ENCODE measurements around the gene PXDN.
"Not testable (repeated sequence)": the region's sequence is repeated elsewhere in the genome, so short reads cannot be mapped to it uniquely, and the experiment has no call there.

Gene PXDN

DNA sequence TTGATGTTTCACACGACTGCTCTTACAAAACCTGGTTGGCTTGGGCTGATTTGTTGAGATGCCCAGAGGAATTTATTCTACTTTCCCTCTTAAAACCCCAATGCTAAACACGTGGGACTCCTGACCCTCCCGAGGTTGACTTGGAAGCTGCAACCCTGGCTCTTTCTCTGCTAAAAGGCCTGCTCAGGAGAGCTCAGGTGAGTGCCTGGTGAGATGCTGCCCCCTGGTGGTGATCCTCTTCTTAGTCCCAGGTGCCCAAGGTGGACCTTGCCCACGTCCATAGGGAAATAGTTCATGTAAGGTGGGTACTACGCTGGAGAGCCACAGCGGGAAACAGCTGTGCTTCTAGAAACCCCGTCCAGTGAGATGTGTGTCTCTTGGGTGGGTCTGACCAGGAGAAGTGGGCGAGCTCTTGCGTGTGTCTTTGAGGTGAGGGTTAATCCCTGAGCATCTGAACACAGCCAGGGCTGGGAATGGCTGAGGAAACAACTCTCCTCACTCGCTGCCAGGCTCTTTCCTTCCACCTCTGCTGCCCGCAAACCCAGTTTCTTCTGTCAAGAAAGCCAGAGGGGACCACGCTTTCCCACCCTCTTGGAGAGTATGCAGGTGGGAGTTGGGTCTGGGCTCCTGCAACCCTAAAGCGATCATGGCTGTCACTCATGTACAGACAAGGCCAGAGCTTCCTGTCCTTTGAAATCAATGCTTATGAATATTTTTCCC is 25.5 kb upstream of the PXDN start:
- TF ChIP-seq, protein P1, sequence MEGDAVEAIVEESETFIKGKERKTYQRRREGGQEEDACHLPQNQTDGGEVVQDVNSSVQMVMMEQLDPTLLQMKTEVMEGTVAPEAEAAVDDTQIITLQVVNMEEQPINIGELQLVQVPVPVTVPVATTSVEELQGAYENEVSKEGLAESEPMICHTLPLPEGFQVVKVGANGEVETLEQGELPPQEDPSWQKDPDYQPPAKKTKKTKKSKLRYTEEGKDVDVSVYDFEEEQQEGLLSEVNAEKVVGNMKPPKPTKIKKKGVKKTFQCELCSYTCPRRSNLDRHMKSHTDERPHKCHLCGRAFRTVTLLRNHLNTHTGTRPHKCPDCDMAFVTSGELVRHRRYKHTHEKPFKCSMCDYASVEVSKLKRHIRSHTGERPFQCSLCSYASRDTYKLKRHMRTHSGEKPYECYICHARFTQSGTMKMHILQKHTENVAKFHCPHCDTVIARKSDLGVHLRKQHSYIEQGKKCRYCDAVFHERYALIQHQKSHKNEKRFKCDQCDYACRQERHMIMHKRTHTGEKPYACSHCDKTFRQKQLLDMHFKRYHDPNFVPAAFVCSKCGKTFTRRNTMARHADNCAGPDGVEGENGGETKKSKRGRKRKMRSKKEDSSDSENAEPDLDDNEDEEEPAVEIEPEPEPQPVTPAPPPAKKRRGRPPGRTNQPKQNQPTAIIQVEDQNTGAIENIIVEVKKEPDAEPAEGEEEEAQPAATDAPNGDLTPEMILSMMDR (conservative IDR thresholded peaks at IDR 0.05; ENCODE audit: low read depth, low read length) = peak; percentile 59
- H3K4me2 ChIP-seq = no peak overlapping the region
- no peak overlapping the region for H2AFZ ChIP-seq (ENCODE audit: low read depth)

DNA sequence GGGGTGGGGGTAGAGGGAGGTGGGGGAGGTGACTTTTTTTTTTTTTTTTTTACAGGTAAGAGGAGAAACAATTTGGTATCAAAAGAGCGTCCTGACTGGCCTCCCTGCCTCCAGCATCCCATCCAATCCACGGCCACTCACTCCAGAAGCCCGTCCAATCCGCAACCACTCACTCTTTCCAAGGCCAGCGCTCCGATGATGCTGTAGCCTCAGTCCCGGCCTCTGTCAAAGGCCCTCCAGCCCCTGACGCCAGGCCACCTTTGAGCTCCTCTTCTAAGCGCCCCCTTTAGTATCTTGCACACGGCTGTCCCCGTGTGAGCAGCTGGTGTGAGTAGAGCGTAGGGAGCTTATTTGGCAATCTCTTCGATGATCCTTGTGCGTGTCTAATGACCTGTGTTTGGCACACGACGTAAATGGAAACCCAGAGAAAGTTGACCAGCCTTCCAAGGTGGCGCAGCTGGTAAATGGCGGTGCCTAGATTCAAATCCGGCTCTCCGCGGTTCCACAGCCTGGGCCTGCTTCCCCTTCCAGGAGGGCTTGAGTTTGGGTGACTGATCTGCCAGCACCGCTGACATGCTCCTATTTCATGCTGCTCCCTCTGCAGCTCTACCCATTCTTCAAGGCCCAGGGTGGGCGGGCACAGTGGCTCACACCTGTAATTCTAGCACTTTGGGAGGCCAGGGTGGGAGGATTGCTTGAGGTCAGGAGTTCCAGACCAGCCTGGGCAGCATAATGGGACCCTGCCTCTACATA is 23.8 kb upstream of the PXDN start:
- no peaks in the 10 kb centered on the region for H4K20me1 ChIP-seq (ENCODE audit: insufficient read depth)
- no peak overlapping the region for H3K27ac ChIP-seq
- no peaks in the 10 kb centered on the region for H3K79me2 ChIP-seq (ENCODE audit: insufficient read depth, low read depth)
- H3K9ac ChIP-seq = no peak overlapping the region
- no peaks in the 10 kb centered on the region for H3K27me3 ChIP-seq (ENCODE audit: insufficient read depth, low read depth)
- no peak overlapping the region for H2AFZ ChIP-seq (ENCODE audit: low read depth)
- no peaks in the 10 kb centered on the region for H3K4me1 ChIP-seq (ENCODE audit: low read depth, poor library complexity, severe bottlenecking)
- no peaks in the 10 kb centered on the region for H3K36me3 ChIP-seq (ENCODE audit: insufficient read depth)
- TF ChIP-seq, protein P1 (conservative IDR thresholded peaks at IDR 0.05; ENCODE audit: low read depth, low read length) = no peak
- H3K4me2 ChIP-seq = no peak overlapping the region
- H3K4me3 ChIP-seq (IDR thresholded peaks at IDR 0.05; ENCODE audit: insufficient read depth, low read depth, low read length) = no peak overlapping the region

More for the DNA sequence above, 25.5 kb upstream of the PXDN start:
- Histone ChIP-seq H3K27me3 (ENCODE audit: insufficient read depth, low read depth) (no peaks in the 10 kb centered on the region), H3K9ac (no peak overlapping the region), H4K20me1 (ENCODE audit: insufficient read depth) (no peaks in the 10 kb centered on the region), H3K79me2 (ENCODE audit: insufficient read depth, low read depth) (no peaks in the 10 kb centered on the region), H3K4me3 (IDR thresholded peaks at IDR 0.05; ENCODE audit: insufficient read depth, low read depth, low read length) (no peak overlapping the region), H3K27ac (no peak overlapping the region), H3K36me3 (ENCODE audit: insufficient read depth) (no peaks in the 10 kb centered on the region), H3K4me1 (ENCODE audit: low read depth, poor library complexity, severe bottlenecking) (no peaks in the 10 kb centered on the region)

DNA sequence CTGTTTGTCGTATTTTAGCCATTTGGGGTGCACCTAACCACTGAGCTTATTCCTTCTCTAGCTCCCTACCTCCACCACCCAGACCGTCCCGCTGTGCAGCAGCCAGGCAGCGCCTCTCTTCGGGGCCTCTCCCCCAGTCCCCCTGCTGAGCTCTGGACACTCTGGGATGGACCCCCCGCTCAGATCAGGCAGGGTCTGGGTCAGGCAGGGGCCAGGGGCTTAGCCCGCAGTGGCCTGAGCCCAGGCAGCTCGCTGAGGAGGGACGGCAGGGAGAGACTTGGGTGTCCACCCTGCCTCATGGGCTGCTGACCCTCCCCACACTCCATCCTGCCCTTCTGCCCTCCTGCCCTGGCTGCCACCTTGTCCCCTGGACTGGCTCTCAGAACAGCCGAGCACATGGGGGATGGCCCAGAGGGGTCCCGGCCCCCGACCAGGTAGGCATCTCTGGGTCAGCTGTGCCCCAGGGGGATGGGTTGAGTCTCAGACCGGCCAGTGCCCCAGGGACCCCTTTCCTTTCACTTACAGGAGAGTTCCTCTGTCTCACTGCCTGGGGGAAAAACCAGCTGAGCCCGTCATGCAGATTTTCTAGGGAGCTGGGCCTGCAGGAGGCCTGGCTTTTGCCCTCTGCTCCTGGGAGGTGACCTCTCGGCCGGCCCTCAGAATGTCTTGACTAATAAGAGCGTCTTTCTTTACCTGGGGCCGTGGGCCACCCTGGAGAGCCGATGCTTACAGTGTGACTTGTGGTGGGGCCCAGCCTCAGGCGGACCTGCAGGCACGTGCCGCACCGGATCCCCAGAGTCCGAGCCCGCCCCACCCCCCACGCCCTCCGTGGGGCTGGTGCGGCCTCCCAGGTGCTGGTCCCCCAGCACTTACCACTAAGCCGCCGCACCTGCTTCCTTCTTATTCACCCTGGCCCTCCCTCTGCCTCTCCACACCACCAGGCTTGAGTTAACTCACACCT is 22.8 kb upstream of the PXDN start:
- Histone ChIP-seq H3K36me3 (ENCODE audit: insufficient read depth) (no peaks in the 10 kb centered on the region), H3K9ac (no peak overlapping the region), H3K27me3 (ENCODE audit: insufficient read depth, low read depth) (no peaks in the 10 kb centered on the region), H2AFZ (ENCODE audit: low read depth) (no peak overlapping the region), H3K4me3 (IDR thresholded peaks at IDR 0.05; ENCODE audit: insufficient read depth, low read depth, low read length) (no peak overlapping the region), H4K20me1 (ENCODE audit: insufficient read depth) (no peaks in the 10 kb centered on the region), H3K79me2 (ENCODE audit: insufficient read depth, low read depth) (no peaks in the 10 kb centered on the region), H3K4me2 (no peak overlapping the region), H3K27ac (no peak overlapping the region), H3K4me1 (ENCODE audit: low read depth, poor library complexity, severe bottlenecking) (no peaks in the 10 kb centered on the region)
- TF ChIP-seq, protein P1 (conservative IDR thresholded peaks at IDR 0.05; ENCODE audit: low read depth, low read length) = no peak

DNA sequence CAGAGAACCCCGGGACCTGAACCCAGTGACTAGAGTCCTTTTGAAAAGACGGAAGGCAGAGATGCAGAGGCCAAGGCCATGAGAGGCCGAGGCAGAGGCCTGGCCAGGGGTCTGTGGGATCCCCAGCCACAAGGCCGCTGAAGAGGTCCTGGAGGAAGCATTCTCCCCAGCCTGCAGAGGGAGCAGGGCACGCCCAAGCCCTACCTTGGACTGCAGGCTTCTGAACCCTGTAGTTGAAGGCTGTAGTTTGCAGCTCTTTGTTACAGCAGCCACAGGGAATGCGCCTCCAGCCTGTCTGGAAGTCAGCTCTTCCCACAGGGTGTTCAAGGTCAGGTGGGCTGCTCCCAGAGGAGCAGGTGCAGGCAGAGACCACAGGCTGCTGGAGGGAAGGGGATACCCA is 22.1 kb upstream of the PXDN start:
- Histone ChIP-seq H2AFZ (ENCODE audit: low read depth) (no peak overlapping the region), H3K4me3 (IDR thresholded peaks at IDR 0.05; ENCODE audit: insufficient read depth, low read depth, low read length) (no peak overlapping the region), H3K9ac (no peak overlapping the region), H3K27me3 (ENCODE audit: insufficient read depth, low read depth) (no peaks in the 10 kb centered on the region), H3K36me3 (ENCODE audit: insufficient read depth) (no peaks in the 10 kb centered on the region), H3K4me2 (no peak overlapping the region), H4K20me1 (ENCODE audit: insufficient read depth) (no peaks in the 10 kb centered on the region), H3K4me1 (ENCODE audit: low read depth, poor library complexity, severe bottlenecking) (no peaks in the 10 kb centered on the region), H3K79me2 (ENCODE audit: insufficient read depth, low read depth) (no peaks in the 10 kb centered on the region), H3K27ac (no peak overlapping the region)
- TF ChIP-seq, protein P1 (conservative IDR thresholded peaks at IDR 0.05; ENCODE audit: low read depth, low read length) = no peak

DNA sequence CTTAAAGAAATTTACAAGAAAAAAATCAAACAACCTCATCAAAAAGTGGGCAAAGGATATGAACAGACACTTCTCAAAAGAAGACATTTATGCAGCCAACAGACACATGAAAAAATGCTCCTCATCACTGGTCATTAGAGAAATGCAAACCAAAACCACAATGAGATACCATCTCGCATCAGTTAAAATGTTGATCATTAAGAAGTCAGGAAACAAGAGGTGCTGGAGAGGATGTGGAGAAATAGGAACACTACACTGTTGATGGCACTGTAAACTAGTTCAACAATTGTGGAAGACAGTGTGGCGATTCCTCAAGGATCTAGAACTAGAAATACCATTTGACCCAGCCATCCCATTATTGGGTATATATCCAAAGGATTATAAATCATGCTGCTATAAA is 20.9 kb upstream of the PXDN start:
- H3K36me3 ChIP-seq (ENCODE audit: insufficient read depth); H2AFZ ChIP-seq (ENCODE audit: low read depth): not testable (repeated sequence)

More for the DNA sequence above, 20.9 kb upstream of the PXDN start:
- not testable (repeated sequence) for H4K20me1 ChIP-seq (ENCODE audit: insufficient read depth); H3K79me2 ChIP-seq (ENCODE audit: insufficient read depth, low read depth); H3K9ac ChIP-seq; H3K4me2 ChIP-seq; H3K27ac ChIP-seq; H3K4me3 ChIP-seq (IDR thresholded peaks at IDR 0.05; ENCODE audit: insufficient read depth, low read depth, low read length); H3K4me1 ChIP-seq (ENCODE audit: low read depth, poor library complexity, severe bottlenecking); H3K27me3 ChIP-seq (ENCODE audit: insufficient read depth, low read depth)
